ENCODE measurements around the gene EXO1. TPM values are rescaled to one million over a fixed set of nuclear protein-coding genes. Genes with fewer than 3 reads are reported as not detected.

EXO1 gene
- total RNA-seq, 1 experiment from 2014 or later = 32.9 TPM

DNA sequence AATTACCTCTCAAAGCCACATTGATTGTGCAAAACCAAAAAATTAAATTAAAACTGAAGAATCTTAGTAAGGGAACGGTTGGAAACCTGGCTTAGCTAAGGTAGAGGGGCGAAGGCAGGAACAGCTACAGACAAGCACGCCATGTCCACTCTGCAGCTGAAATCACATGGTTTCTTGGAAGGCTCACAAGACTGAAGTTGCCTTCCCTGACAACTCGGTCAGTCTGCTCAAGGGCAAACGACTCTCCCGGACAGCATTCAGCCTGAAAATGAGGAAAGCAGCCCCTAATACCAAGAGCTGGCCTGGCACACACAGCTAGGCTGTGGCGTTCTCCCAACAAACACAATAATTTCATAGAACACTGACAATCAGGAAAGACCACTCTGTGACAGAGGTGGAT is 86.9 kb downstream of the EXO1 start:
- peaks cover 0 to 7% of the 10 kb centered on the region in 2 experiments; a peak in 2 of 4 replicates for H3K4me1 ChIP-seq (ENCODE audit: control insufficient read depth in 1 of 2, insufficient read depth in 2 of 2, low read length in 2 of 2)
- no peak for ATAC-seq
- ChIA-PET CTCF (no interaction called here), RAD21 (ENCODE audit: low non-redundant PET in 1 of 2, low total read pairs in 2 of 2, uncharacterized antibody in 2 of 2, unreplicated experiment in 2 of 2) (no interaction called here), POLR2A (no interaction called here)
- no peak overlapping the region for H3K9ac ChIP-seq (ENCODE audit: low read length)
- no peaks in the 10 kb centered on the region for H3K36me3 ChIP-seq (ENCODE audit: control insufficient read depth in 1 of 2, insufficient read depth in 2 of 2, low read length in 2 of 2)
- H3K27ac ChIP-seq (ENCODE audit: low read depth, low read length) = no peak overlapping the region
- intact Hi-C loops (cut with micrococcal nuclease) = no loop called here
- no peaks in the 10 kb centered on the region for H3K27me3 ChIP-seq (ENCODE audit: insufficient read depth, low read length)
- H3K4me2 ChIP-seq (ENCODE audit: low read length) = no peak overlapping the region
- TF ChIP-seq SIN3A (IDR thresholded peaks at IDR 0.05; ENCODE audit: low read depth) = no peak
- TF ChIP-seq, protein P1, sequence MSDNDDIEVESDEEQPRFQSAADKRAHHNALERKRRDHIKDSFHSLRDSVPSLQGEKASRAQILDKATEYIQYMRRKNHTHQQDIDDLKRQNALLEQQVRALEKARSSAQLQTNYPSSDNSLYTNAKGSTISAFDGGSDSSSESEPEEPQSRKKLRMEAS (IDR thresholded peaks at IDR 0.05) = no peak
- TF ChIP-seq POLR2A (IDR thresholded peaks at IDR 0.05; ENCODE audit: borderline replicate concordance, extremely low read depth, insufficient read depth, insufficient read length) = no peak
- TF ChIP-seq ZNF274 (IDR thresholded peaks at IDR 0.05; ENCODE audit: low read depth, low read length) = no peak
- no peak for TF ChIP-seq SP1 (IDR thresholded peaks at IDR 0.05; ENCODE audit: low read depth)
- TF ChIP-seq ELF1 (IDR thresholded peaks at IDR 0.05; ENCODE audit: borderline replicate concordance, low read depth) = no peak
- TF ChIP-seq JUND (IDR thresholded peaks at IDR 0.05) = no peak
- TF ChIP-seq, protein P2, sequence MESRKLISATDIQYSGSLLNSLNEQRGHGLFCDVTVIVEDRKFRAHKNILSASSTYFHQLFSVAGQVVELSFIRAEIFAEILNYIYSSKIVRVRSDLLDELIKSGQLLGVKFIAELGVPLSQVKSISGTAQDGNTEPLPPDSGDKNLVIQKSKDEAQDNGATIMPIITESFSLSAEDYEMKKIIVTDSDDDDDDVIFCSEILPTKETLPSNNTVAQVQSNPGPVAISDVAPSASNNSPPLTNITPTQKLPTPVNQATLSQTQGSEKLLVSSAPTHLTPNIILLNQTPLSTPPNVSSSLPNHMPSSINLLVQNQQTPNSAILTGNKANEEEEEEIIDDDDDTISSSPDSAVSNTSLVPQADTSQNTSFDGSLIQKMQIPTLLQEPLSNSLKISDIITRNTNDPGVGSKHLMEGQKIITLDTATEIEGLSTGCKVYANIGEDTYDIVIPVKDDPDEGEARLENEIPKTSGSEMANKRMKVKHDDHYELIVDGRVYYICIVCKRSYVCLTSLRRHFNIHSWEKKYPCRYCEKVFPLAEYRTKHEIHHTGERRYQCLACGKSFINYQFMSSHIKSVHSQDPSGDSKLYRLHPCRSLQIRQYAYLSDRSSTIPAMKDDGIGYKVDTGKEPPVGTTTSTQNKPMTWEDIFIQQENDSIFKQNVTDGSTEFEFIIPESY (IDR thresholded peaks at IDR 0.05; ENCODE audit: extremely low read depth, insufficient replicate concordance, low read length) = no peak
- no peak for TF ChIP-seq SRF (IDR thresholded peaks at IDR 0.05; ENCODE audit: low read depth)
- TF ChIP-seq, protein P3, sequence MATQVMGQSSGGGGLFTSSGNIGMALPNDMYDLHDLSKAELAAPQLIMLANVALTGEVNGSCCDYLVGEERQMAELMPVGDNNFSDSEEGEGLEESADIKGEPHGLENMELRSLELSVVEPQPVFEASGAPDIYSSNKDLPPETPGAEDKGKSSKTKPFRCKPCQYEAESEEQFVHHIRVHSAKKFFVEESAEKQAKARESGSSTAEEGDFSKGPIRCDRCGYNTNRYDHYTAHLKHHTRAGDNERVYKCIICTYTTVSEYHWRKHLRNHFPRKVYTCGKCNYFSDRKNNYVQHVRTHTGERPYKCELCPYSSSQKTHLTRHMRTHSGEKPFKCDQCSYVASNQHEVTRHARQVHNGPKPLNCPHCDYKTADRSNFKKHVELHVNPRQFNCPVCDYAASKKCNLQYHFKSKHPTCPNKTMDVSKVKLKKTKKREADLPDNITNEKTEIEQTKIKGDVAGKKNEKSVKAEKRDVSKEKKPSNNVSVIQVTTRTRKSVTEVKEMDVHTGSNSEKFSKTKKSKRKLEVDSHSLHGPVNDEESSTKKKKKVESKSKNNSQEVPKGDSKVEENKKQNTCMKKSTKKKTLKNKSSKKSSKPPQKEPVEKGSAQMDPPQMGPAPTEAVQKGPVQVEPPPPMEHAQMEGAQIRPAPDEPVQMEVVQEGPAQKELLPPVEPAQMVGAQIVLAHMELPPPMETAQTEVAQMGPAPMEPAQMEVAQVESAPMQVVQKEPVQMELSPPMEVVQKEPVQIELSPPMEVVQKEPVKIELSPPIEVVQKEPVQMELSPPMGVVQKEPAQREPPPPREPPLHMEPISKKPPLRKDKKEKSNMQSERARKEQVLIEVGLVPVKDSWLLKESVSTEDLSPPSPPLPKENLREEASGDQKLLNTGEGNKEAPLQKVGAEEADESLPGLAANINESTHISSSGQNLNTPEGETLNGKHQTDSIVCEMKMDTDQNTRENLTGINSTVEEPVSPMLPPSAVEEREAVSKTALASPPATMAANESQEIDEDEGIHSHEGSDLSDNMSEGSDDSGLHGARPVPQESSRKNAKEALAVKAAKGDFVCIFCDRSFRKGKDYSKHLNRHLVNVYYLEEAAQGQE (IDR thresholded peaks at IDR 0.05; ENCODE audit: low read depth) = no peak
- TF ChIP-seq, protein P4, sequence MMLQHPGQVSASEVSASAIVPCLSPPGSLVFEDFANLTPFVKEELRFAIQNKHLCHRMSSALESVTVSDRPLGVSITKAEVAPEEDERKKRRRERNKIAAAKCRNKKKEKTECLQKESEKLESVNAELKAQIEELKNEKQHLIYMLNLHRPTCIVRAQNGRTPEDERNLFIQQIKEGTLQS (IDR thresholded peaks at IDR 0.05) = no peak
- no peak for TF ChIP-seq FOSL1 (IDR thresholded peaks at IDR 0.05; ENCODE audit: low read depth)
- no peak for TF ChIP-seq EGR1 (IDR thresholded peaks at IDR 0.05; ENCODE audit: low read depth)
- H3K79me2 ChIP-seq (ENCODE audit: insufficient read depth, low read length) = no peaks in the 10 kb centered on the region
- BruUV-seq (replicated peaks) = no TSS peak
- H2AFZ ChIP-seq (ENCODE audit: low read depth, low read length, poor library complexity, severe bottlenecking) = no peak overlapping the region
- no peak for DNase-seq (ENCODE audit: low read depth, low spot score)
- no peak overlapping the region for H3K4me3 ChIP-seq (replicated peaks in 1 of 2; ENCODE audit: low read depth in 1 of 2, low read length in 2 of 2)
- no peaks in the 10 kb centered on the region for H3K9me3 ChIP-seq (ENCODE audit: control insufficient read depth in 1 of 2, insufficient read depth in 1 of 2, low read depth in 1 of 2, low read length in 2 of 2)
- no peaks in the 10 kb centered on the region for H4K20me1 ChIP-seq (ENCODE audit: insufficient read depth)
- no peaks in the 10 kb centered on the region for H3K9me2 ChIP-seq (ENCODE audit: insufficient read depth)

Other genes with a start within 250 kb of the EXO1 start
- 9.7 TPM for gene CHML, start 207.8 kb upstream of the EXO1 start, total RNA-seq (2021; ENCODE audit: unreplicated experiment)
- gene OPN3, start 207.8 kb upstream of the EXO1 start, total RNA-seq (2021; ENCODE audit: unreplicated experiment) = 6.1 TPM
- not detected for gene WDR64, start 195.9 kb upstream of the EXO1 start, total RNA-seq (2021; ENCODE audit: unreplicated experiment)
- gene BECN2, start 109.6 kb downstream of the EXO1 start, total RNA-seq (2021; ENCODE audit: unreplicated experiment) = not detected
- not detected for gene MAP1LC3C, start 150.9 kb downstream of the EXO1 start, total RNA-seq (2021; ENCODE audit: unreplicated experiment)

Measured in HCT116 (cell line).